T47D (cell line): ENCODE results near the gene MPV17.
"Not testable (repeated sequence)": the region's sequence is repeated elsewhere in the genome, so short reads cannot be mapped to it uniquely, and the experiment has no call there.

ENCODE experiments used
- DNase-seq, 2 experiments: peaks; one replicate each; pipeline versions ENCODE4 v3.0.0 to v3.0.0-alpha.2; 2011 to 2012; ENCODE audit warnings: low read depth in 1 of 2, low spot score in 1 of 2
- JUND ChIP-seq: IDR thresholded peaks from 2 replicates; pipeline ENCODE4 v1.6.1; 2012; ENCODE audit warnings: low read depth
- in situ Hi-C: cut with HindIII; loops from 2 replicates; pipeline ENCODE4 v1.10.0; 2016; ENCODE audit warnings: low sequenced_read_pairs, low pct_unique_long_range_greater_than_20kb

The MPV17 gene

DNA sequence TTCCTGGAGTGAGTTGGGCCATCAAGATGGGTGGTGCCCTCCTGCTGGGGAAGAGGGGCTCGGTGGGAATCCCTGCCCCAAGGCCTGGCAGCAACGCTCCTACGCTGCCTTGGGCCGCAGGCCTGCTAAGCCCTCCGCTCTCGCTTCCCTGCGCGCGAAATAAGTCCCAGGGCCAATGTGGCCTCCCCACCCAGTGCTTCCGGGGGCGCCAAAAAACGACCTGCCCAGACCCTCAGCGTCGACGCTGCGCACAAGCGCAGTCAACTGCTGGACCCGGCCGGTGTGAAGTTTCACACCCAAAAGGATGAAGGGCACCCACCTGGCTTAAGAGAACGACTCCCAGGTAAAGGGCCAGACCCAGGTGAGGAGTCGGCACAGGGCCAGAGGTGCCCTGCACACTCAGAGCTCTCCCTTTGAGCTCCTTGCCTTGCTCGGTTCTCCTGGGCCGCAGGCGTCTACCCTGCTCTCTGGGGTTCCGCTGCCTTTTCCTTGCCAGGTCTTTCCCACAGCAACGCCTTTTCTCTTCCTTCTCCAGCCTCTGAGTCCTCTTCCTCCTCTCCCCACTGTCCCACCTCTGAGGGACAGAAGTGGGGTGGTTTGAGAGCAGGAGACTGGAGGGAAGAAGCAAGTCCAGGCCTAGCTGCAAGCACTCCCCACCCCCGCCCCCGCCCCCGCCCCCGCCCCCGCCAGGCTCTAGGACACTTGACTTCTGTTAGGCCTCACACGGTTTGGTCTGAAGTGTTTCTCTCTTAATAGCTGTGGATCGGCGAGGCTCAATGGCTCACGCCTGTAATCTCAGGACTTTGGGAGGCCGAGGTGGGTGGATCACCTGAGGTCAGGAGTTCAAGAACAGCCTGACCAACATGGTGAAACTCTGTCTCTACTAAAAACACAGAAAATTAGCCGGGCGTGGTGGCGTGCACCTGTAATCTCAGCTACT is 47.4 kb downstream of the MPV17 start, which contains the start of gene DNAJC5G:
Gene DNAJC5G (plus strand): TSS at position 223 of the 940 bp plus-strand sequence. CDS start 1,296 bp downstream, outside the sequence.
- DNase-seq = no peak
- in situ Hi-C loops = no loop called here
- no peak for TF ChIP-seq JUND

DNA sequence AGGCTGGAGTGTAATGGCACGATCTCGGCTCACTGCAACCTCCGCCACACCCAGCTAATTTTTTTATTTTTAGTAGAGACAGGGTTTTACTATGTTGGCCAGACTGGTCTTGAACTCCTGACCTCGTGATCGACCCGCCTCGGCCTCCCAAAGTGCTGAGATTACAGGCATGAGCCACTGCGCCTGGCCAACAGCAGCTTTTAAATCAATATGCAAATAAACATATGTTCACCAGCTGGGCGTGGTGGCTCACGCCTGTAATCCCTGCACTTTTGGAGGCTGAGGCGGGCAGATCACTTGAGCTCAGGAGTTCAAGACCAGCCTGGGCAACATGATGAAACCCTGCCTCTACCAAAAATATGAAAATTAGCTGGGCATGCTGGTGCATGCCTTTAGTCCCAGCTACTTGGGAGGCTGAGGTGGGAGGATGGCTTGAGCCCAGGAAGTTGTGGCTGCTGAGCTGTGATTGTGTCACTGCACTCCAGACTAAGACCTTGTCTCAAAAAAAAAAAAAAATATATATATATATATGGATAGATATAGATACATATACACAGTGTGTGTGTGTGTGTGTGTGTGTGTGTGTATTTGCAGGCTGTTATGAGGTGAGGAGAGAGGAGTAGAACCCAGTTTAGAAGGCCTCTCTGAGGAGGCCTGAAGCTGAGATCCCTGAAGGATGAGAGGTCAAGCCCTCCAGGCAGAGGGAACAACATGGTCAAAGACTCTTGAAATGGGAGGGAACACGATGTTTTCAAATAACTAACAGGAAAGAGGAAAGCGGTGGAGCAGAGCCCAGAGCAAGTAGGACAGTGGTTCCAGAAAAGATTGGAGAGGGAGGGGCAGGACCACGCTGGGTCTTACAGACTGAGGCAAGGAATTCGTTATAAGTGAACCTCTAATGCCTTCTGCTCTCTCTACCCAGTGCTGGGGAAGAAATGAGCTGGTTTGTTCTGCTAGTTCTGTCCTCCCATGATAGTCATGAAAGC is 50.1 kb downstream of the MPV17 start:
- in situ Hi-C loops, DNase-seq: not testable (repeated sequence)

DNA sequence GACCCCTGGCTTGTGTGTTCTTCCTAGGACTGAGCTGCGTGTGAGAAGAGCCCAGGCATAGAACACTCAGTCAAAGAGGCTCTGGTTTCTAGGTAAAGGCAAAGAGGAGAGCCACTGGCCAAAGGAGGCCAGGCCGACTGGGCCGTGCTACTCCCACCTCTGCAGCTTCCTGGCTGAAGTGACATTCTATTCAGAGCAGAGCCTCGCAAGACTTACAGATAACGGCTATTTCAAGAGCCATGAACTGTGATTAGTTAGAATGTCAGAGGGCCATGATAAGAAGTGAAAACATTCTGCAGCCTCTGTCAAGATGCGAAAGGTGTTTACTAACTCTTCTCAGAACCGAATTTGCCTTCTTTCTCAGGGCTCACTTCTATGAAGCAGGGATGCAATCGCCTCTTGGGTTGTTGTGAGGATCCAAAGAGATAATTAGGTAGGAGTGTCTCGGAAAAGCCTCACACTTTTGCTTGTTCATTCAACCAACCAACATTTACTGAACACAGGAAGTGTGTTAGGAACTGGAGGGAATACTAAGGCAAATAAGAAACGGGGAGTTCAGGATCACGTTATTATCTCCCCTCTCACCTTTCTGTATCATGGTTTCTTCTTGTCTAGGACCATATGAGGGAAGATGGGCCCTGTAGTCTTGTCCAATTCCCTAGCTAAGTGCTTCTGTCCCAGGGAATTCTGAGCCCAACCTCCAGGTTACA is 51.1 kb downstream of the MPV17 start:
- no peak for DNase-seq
- TF ChIP-seq JUND = no peak
- in situ Hi-C loops = no loop called here

DNA sequence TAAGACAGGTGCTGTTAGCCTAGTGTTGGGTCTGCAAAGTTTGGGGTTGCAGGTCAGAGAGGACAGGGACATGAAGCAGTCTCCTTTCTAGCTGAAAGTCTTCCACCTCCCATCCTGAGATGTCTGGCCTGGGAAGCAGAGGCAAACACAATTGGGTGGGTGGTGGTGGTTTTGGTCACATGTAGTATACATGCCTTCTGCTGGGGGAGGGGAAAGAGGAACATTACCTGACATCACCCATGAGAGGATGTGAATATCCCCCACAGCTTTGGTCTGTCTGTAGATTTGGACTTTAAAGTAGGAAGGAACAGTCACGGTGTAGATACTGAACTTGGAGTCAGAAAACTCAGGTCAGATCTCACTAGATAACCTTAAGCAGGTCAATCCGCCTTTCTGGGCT is 52.2 kb downstream of the MPV17 start:
- no peak for TF ChIP-seq JUND
- in situ Hi-C loops = no loop called here
- DNase-seq = no peak

DNA sequence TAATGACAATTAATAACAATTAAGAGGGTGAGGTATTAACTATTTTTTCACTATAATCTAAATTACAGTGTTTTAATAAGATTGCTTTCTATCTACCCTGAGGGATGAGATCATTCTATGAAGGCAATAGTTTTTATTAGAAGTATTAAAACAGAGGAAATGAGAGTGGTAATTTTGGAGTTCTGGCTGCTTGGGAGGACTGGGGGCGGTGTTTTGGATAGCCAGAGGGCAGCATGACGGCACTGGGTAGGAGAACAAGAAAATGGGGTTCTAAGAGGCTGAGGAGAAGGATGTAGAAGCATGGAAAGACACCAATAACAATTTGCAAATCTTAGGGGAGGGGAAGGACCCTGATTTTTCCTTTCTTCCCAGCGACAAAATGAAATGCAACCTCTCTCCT is 52.8 kb downstream of the MPV17 start:
- DNase-seq = no peak
- no peak for TF ChIP-seq JUND
- in situ Hi-C loops = no loop called here

DNA sequence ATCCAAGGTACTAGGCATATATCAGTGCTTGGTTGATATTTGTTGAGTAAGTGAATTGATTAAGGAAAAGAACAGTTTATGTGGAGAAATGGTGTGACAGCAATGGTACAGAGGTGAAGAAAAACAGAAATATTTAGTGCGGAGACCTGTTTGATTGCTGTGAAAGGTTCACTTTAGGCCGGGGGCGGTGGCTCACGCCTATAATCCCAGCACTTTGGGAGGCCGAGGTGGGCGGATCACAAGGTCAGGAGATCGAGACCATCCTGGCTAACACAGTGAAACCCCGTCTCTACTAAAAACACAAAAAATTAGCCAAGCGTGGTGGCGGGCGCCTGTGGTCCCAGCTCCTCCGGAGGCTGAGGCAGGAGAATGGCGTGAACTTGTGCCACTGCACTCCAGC is 54.6 kb downstream of the MPV17 start:
- DNase-seq, in situ Hi-C loops: not testable (repeated sequence)

DNA sequence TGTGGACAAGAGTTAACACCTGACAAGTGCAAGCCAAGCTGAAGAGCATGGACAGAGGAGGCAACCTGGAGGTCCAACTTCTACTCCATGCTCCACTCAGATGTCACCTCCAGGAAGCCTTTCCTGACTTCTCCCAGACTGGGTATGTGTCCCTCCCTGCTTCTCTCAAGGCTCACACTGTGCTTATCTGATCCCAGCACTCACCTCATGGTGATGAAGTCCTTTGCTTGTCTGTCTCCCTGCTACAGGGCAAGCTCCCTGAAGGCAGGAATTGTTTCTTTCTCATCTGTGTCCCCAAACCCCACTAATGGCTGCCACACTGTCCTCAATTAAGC is 57.4 kb downstream of the MPV17 start:
- in situ Hi-C loops = no loop called here
- no peak for DNase-seq

DNA sequence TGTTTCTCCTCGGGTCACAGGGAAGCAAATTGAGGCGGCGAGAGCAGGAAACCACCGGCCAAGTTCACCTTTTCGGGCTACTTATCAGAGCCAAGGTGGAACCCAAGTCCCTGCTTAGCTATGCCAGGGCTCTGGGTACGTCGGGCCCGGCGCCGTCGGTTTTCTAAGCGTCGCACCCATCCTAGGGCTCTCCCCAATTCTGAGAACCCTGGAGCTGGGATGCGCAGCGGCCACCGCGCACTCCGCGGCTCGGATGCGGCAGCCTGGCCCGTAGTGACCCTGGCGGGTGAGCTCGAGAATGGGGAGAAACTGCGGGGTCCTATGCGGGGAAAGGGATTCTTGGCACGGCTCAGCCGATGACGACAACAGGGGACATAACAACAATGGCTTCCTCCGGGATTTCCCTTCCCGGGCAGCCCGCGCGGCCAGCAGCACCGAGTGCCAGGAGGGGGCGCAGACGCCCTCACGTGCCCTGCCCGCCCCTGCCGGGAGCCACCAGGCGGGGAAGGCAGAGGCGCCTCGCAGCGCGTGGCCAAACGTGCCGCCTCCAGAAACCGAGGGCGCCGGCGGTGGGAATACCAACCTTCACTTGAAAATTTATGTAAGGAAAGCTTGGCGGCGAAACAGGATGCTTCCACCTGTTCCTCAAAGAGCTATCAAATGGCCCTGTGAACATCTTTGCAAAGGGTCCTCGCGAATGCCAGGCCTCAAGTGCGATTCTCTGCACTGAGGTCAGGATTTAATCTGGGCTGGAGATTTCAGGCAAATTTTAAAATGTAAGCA is 58.0 kb downstream of the MPV17 start:
- in situ Hi-C loops = no loop called here
- peak; percentile 49 to 68 for DNase-seq
- TF ChIP-seq JUND = no peak

More for the DNA sequence above, 57.4 kb downstream of the MPV17 start:
- no peak for TF ChIP-seq JUND

DNA sequence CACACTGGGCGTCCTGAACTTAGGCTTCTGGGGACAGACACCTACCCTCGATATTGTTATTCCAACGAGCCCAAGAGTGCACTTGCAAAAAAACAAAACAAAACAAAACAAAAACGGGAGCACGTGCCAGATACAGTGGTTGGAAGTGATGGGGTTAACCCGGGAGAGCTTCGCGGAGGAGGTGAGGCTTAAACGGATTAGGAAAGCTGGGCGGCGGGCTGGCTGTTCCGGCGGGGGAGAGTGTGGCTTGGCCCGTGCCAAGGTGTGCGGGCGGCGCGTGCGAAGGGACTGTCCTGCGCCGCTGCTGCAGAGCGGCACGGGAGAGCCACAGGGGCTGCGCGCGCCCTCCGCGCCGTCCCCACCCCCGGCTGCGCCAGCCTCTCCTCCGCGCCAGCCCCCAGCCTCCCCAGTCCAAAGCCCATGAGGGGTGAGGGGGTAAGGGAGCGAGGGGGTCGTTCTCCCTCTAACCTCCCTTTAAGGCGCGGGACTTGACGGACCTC is 58.6 kb downstream of the MPV17 start:
- no peak for DNase-seq
- in situ Hi-C loops = no loop called here
- TF ChIP-seq JUND = no peak

DNA sequence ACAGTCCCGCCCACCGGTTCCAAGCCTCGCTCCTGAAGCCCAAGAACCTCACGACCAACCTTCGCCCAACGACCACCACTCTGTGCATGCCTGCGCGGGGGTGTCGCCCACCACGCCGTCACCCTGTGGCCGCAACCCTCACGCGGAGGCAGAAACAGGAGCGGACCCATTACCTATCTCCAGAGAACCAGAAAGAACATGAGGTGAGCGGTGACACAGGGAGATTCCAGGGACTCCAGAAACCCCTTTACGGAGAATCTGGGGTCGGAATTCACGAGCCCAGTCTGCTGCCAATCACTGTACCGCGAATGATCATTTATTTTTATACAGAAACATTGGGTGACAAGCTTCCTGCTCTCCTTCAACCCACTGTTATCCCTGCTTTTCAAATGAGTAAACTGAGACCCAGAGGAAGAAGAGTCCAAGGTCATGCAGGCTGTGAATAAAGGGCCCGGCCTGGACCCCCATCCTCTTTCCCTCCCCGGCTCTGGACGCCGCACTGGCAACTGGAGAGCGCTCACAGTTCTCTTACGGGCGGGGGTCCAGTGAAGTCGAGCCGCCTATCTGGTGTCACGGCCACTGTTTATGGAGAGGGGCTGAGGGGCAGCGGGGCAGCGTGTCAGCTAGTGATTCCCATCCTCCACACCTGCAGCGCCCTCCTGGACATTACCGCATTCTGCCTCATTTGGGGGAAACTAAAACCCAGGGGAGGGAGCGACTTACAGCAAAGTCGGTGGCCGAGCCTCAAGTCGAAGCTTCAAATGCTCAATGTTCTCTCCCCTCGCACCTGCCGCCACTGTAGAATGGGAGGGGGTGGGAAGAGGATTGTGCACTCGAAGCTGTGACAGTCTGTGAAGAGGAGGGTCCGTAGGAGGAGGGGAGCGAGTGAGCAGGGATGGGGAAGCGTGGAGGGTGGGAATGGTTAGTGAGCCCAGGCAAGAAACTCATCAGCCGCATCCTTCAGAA is 59.3 kb downstream of the MPV17 start:
- no peak for TF ChIP-seq JUND
- no peak for DNase-seq
- in situ Hi-C loops = no loop called here
